DOHH2 (cell line): Measurements from ENCODE around the gene SH3GL1.

Experiments
- CTCF ChIP-seq: fragments of 200-600 bp; sonication (generic); IDR thresholded peaks from one replicate; pipeline ENCODE4 v1.5.1; 2014; ENCODE audit warnings: antibody characterized with exemption, mild to moderate bottlenecking, low read depth, low read length; ENCODE audit not compliant: poor library complexity, severe bottlenecking
- EZH2phosphoT487 ChIP-seq: fragments of 200-600 bp; sonication (generic); IDR thresholded peaks from 2 replicates; pipeline ENCODE4 v1.6.1; 2017; ENCODE audit warnings: borderline replicate concordance, mild to moderate bottlenecking, antibody characterized with exemption, low read length, moderate library complexity, mixed read lengths

- no peak for TF ChIP-seq CTCF
- TF ChIP-seq EZH2phosphoT487: no peak
Observed at GRCh38 chr19:4337906-4338440, 62.4 kb downstream of the SH3GL1 start.
